Fibroblast of skin of right biceps (primary cell): Measurements from ENCODE around the gene SYTL1.

Source experiments
- DNase-seq: peaks from one replicate; pipeline ENCODE4 v3.0.0-alpha.2; 2013

SYTL1 gene

DNA sequence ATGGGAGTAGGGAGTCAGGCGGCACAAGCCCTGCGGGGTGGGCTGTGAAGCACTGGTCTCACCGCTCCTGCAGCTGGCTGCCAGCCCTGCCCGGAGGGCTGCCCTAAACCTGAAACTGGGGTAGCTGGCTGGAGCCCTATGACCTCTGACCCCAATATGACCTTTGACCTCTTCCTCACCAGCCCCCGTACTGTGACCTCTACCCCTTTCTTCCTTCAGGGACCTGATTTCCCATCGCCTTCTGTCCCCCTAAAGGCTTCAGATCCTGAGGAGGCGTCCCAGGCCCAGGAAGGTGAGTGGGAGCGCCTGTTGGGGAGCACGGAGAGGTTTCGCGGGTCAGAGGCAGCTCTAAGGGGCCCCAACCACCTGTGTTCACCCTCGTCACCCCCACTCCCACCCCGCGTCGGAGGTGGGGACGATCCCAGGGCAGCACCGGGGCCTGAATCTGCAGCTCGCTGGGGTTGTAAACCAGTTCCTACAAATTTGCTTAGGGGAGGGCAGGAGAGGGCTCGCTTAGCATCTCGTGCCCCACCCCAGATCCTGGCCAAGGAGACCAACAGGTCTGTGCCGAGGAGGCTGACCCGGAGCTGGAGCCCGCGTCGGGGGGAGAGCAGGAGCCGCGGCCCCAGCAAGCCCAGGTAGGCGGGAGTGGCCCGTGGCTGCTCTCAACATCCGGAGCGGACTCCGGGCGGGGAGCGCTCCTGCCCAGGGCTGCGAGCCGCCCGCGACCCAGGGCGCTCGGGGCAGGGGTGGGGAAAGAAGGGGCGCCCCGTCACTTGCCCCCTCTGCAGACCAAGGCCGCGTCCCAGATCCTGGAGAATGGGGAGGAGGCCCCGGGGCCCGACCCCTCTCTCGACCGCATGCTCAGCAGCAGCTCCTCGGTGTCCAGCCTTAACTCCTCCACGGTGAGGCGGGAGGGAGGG lies 7.3 kb downstream of the SYTL1 start:
- DNase-seq: peak; percentile 22

DNA sequence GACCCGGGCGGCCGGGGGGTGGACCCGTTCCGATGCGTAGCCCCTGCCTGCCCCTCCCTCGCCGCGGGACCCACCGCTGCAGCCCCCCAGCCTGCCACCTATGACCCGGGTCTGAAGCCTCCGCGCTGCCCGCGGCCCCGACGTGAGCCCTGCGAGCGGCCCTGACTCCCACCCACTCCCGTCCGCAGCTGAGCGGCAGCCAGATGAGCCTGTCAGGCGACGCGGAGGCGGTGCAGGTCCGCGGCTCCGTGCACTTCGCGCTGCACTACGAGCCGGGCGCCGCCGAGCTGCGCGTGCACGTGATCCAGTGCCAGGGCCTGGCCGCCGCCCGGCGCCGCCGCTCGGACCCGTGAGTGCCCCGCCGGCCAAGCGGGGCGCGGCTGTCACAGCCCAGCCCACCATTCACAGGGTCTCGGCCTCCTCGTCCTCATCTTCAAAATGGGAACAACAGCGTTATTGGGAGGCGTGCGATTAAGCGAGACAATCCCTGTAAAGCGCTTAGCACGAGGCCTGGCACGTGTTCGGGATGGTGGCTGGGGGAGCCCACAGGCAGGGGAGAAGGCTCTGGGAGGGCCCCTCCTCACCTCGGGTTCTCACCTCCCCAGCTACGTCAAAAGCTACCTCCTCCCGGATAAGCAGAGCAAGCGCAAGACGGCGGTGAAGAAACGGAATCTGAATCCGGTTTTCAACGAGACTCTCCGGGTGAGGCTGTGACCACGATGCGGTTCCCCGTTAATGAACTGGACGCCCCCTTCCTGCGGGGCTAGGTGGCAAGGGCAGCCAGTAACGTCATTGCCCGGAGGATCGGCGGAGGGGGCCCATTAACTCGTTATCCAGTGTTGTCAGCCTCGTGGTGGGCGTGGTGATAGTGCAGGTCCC lies 8.2 kb downstream of the SYTL1 start:
- peak; percentile 64 for DNase-seq

DNA sequence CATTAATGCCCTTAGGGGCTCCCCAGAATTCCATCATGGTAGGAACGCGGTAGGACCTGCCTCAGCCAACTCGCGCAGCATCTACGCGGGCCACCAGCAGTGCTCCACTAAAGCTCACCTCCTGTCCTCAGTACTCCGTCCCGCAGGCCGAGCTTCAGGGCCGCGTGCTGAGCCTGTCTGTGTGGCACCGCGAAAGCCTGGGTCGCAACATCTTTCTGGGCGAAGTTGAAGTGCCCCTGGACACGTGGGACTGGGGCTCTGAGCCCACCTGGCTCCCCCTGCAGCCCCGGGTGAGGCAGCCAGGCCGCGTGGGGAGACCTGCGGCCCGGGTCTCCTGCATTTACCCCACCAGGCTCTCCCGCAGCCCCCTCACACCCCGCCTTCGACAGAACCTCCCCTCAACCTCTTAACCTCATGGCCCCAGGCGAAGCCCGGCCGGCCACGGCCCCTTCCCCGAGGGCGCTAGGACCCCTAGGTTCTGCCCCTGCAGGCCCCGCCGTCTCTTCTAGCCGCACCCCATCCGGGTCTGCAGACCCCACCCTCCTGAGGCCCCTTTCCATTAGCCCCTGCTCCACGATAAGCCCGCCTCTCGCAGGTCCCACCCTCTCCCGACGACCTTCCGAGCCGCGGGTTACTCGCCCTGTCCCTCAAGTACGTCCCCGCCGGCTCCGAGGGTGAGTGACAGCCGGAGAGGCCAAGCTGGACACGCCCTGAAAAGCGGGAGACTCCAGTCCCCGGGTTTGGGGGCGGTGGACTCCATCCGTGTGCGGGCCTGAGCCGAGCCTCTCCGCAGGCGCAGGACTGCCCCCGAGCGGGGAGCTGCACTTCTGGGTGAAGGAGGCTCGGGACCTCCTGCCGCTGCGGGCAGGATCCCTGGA lies 9.1 kb downstream of the SYTL1 start:
- DNase-seq: peak; percentile 36

DNA sequence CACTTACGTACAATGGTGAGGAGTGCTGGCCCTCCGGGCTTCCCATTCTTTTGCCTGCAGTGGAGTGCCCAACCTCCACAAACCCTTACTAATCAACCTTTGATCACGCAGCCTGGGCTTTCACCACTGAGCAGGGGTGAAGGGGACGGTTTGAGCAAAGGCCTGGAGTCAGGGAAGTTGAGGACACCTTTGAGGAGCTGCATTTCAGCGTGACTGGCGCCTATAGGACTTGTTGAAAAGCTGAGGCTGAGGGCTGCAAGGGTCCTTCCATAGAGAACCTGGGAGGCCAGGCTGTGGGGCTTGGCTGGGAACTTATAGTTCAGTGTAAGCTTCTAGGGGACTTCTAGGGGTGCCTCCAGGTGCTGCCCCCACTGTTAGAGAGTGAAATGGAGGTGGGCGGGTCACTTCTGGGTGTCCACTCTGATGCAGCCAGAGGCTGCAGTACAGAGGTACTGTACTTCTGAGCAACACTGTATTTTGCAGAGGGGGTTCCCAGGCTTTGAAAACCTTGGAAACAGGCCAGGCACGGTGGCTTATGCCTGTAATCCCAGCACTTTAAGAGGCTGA lies 9.8 kb downstream of the SYTL1 start:
- DNase-seq: no peak

DNA sequence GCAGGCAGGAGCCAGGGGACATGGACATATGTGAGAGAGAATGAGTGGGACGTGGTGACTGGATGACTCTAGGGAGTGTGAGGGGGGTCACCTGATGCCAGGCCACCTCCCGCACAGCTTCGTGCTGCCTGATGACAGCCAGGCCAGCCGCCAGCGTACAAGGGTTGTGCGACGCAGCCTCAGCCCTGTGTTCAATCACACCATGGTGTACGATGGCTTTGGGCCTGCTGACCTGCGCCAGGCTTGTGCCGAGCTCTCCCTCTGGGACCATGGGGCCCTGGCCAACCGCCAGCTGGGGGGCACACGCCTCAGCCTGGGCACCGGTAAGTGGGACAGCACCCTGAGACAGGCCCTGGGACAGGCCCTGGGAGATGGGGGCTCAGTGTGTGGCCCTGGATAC lies 11.3 kb downstream of the SYTL1 start:
- DNase-seq: no peak

DNA sequence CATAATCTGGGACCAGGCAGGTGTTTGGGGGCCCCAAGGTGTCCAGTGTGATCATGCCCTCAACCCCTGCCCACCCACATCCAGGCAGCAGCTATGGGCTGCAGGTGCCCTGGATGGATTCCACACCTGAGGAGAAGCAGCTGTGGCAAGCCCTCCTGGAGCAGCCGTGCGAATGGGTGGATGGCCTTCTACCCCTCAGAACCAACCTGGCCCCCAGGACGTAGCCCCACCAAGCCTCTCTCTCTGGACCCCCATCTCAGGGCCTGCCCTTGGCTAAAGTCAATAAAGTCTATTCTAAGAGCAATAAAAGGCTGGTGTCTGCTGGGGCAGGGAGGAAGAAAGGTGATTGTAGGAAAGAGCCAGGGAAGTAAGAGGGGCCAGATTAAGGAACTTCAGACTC lies 11.8 kb downstream of the SYTL1 start:
- no peak for DNase-seq

DNA sequence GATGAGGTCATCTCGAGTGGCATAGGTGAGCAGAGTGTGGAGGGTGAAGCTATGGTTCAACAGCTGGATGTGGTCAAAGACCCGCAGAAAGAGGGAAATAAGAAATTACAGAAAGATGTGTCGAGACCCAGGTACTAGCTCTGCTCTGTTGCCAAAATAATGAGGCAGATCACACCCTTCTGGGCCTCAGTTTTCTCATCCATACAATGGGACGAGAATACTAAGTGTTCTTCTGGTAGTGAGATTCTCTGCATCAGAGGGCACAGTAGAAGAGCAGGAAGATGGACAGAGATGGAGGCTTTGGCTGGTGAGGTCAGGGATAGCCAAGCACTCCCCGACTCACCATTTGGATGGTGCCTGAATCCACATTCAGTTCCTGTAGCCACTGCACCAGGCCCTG lies 13.9 kb downstream of the SYTL1 start:
- DNase-seq: no peak

DNA sequence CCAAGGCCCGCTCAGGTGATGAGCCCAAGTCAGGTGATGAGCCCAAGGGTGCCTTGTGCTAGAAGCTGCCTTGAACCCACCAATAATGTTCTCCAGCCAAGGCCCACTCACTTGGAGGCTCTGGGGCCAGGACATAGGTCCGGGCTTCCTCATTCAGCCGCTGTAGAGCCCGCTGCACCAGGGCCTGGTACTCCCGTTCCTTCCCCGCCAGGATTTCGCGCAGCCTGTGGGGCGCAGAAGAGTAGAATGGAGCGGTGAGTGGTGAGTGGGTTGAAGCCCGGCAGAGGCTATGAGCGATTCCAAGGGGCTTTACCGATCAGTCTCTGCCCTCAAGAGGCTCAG lies 14.4 kb downstream of the SYTL1 start:
- no peak for DNase-seq

DNA sequence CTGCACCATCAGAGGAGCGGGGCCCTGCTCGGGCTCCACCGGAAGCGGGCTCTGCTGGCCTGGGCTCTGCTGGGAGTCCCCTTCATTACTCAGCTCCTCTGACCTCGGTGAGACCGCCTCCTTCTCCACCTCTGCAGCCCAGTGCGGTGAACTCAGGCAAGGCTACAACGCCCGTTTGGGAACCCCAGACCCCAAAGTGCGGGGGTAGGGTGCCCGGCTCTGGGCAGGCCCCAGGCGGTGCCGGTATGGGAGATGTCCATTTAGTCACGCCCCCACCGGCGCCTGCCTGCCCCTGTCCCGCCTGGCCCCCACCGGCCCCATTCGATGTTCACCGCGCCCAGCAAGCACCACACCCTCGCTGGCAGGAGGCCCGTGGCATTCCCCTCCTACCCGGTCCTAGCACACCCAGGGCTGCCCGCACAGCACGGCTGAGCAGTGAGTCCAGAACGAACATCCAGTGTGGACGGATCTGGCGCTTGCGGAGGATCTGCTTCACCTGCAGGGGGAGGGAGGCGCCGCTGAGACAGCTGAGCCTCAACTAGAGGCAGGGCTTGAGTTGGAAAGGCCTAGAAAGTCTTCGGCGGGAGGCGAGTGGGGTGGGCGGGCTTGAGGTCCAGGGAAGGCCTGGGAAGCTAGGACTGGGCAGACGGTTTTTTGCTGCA lies 14.9 kb downstream of the SYTL1 start:
- DNase-seq: no peak

DNA sequence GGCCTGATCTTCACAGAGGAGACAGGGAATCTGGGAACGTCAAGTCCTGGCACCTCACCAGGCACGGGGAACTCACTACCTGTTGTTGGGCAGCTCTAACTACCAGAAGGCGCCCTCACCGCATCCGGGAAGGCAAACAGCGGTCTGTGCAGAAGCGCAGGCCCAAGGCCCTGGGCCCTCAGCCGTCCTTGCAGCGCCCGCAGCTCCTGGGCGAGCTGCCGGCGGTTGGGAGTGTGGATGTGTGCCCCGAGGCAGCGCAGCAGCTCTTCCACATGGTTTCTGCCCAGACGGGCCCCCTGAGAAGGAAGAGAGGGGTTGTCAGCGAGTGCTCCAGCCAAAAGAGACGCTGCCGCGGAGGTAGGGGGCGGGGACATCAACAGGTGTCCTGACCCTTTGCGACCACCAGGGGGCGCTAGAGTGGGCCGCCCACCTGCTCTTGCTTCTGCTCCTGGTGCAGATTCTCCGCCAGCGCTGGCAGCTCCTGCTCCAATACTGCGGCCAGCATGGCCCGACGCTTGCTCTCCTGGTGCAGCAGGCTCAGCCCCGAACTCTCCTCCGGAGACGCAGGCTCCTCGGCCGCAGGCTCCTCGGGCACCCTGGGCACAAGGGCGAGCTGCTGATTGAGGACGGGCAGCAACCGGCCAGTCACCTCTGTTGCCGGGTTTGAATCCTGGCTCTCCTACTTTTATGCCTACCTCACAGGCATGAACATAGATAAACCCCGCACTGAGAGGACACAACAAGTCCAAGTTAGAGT lies 15.6 kb downstream of the SYTL1 start:
- peak; percentile 53 for DNase-seq

DNA sequence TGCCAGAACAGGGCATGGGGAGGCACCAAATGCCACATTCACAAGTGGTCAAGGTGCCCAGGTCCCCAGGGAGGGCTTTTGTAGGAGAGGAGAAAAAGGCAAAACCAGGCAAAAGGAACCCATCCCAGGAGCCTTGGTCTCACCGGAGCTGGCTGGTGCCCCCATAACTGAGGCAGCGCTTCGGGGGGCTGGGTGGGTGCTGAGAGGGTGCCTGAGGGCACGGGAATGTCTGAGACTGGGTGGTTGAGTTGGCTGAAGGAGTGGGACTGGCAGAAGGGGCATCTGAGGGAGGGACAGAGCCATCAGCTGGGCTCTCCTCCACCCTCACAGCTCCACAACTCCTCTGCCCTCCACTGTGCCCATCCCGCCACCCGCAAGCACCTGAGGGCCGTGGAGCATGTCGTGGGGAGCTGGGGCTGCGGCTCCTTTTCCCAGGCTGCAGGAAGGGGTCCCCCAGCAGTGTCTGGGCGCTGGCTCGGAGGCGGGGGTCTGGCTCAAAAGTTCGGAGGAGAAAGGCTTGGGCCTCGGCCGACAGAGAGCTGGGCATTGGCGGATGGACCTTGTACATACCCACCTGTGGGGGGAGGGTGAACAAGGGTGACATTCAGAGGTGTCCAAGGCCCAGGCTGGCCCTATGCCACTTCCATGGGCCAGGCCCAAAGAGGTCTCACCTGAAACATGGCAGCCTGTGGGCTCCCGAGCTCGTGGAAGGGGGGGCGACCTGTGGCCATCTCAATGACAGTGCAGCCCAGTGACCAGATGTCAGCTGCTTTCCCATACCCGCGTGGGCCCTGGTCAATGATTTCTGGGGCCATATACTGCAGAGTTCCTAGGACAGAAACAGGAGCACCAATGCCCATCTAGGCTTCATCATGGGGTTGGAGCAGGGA lies 16.5 kb downstream of the SYTL1 start:
- DNase-seq: no peak

DNA sequence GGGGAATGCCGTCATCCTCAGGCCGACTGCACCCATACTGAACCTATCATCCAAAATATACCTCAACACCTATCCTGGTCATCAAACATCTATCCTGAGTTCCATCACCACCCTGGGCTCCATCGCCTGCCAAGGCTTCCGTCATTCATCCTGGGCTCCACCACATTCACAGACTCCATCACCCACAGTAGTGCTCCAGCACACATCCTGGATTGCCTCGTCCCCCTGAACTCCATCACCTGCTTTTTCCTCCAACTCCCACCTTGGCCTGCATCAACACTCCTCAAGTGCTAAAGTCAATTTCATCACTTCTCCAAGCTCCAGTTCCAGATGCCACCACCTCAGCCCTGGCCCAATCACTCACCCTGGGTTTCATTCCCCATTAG lies 17.1 kb downstream of the SYTL1 start:
- no peak for DNase-seq

DNA sequence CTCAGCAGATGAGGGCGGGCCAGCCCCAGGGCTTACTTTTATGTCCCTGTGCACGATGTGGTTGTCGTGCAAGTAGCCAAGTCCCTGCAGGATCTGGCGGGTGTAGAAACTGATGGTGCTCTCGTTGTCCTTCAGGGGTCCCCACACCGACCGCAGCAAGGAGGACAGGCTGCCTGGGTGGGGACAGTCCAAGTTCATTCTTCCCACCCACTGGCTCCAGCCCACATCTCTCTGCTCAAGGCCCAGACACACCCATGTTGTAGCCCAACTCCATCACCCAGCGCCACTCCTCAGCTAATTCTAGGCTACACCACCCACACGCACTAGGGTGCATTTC lies 18.0 kb downstream of the SYTL1 start:
- DNase-seq: no peak

DNA sequence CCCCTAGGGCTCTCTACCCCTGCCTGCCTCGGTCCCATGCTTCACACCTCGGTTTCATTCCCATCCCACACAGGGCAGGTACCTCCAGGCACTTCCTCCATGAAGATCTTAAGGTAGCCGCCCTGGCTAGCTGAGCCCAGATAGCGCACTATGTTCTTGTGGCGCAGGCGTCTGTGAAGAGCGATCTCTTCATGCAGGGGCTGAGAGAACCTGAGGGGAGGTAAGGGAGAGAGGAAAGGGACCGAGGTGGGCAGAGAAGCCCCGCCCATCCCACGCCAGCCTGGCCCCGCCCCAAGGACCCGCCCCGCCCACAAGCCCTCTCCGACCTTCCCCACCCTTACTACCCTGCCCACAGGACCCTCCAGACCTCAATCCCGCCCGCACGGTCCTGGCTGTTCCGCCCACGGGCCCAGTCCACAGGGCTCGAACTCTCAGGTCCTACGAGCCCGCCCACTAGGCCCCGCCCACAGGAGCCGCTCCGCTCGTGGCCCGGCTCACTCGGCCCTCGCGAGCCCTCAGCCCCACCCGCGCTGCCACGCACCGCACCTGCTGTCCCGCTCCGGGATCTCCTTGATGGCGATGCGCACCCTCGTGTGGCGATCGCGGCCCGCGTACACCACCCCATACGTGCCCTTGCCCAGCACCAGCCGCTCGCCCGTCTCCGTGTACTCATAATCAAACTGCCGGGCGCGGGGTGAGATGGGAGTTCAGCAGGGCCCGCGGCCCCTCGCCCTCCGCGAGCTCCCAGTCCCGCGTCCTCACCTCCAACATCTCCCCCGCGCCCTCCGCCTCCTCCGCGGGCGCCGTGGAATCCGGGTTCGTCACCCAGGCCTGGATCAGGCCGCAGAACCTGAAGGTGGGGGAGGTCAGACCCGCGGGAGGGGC lies 18.6 kb downstream of the SYTL1 start:
- no peak for DNase-seq

DNA sequence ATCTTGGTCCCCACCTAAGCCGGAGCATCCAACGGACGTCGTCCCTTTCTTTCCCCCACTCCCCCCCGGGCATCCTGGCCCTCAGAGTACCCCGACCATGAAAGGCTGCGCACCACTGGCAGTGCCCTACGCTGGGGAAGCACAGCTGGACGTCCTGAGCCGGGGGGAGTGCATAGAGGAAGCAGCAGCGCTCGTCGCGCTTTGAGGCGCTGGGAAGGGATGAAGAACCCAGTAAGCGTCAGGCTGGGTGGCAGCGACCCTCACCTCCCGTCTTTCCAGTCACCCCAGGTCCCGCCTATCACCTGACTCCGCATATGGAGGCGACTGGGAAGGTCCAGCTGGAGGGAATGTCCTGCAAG lies 19.2 kb downstream of the SYTL1 start:
- no peak for DNase-seq

DNA sequence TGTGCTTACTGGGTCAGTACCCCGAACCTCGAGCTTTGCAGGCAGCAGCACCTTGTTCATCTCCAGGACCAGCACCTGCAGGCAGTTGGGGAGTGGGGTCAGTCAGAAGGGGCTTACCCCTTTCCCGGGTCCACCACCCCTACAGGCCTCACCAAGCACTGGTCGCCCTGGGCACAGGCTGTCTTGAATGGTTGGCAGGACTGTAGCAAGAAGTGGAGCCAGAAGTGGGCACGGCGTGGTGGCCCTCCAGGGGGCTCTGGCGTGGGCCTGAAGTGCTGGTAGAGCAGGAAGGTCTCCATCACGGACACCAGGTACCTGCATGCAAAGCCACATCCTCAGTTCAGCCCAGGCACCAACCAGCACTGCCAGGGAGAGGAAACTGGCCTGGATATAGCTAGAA lies 19.7 kb downstream of the SYTL1 start:
- no peak for DNase-seq

DNA sequence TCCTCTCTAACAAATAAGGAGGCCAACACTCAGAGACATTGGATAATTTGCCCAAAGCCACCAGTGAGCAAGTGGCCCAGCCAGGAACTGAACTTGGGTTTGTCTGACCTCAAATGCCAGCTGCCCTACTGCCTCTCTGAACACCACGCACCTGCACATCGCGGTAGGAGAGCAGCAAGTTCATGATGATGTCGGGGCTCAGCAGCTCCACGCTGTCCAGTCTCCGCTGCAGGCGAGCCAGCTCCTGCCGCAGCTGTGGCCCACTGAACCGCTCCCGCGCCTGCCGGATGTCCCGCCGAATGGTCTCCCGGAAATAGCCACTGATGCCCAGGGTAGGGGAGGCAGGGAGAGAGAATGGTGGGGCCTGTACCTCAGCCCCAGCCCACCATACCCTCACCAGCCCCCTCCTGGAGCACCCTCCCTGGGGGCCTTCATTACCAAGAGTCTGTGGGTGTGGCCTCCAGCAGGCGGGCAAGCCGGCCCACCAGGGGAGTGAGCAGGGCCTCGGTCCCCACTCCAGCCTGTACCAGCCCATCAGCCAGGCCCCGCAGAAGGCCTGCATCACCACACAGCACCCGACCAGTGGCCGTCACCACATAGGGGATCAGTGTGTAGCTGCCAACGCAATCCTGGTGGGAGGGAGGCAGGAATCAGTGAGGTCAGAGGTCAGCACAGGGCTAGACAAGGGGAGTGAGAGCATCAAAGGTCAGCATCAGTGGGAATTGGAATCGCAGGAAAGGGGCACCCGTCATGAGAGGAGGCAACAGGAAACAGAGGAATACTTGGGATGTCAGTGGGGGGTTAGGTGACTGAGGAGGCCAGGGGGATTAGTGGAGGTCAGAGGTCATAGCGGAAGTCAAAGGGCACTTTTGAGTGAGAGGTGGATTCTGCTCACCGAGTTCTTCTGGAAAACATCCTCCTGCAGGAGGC lies 22.2 kb downstream of the SYTL1 start:
- no peak for DNase-seq

DNA sequence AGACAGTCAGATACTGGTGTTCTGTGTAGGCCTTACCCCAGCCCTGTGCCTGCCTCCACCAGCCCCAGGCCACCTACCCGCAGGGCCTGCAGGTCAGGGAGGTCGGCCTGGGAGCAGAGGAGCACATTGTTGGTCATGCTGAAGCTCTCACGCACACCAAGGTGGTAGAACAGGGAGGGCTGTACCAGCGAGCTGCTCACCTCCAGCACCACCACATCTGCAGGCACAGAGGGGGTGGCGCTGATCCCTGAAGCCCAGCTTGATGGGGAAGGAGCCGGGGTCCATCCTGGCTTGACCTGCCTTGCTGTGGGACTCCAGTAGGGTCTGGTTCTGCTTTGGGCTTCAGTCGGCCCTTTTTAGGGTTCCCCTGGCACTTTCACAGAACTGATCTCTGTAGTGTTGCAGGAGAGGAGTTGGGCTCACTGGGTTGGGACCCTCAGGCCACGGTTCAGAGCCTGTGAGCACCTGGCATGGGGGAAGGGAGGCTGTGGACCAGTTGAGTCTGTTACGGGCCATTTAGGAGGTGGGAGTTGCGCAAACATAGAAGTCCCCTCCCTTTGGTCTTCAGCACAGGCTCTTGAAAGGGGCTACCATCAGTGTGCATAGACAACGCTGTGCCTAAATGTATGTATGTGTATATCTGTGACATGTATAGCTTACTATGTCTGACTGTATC lies 23.0 kb downstream of the SYTL1 start:
- DNase-seq: no peak
